Thyroid gland (tissue), 4 donors: ENCODE results near the gene TNIK.

Experiments
- POLR2A ChIP-seq, 2 donors: fragments of 450-650 bp; IDR thresholded peaks; one replicate each; pipeline ENCODE4 v1.6.1; 2017; ENCODE audit warnings: antibody characterized with exemption in 2 of 2, mild to moderate bottlenecking in 2 of 2, moderate library complexity in 1 of 2
- TF ChIP-seq, protein P1 (sequence below), 6 experiments: fragments of 200-600 bp in 3 of 6; fragments of 450-650 bp in 3 of 6; sonication (generic) in 3 of 6; IDR thresholded peaks; one replicate each; pipeline ENCODE4 v1.5.1; 2016 to 2019; ENCODE audit warnings: antibody characterized with exemption in 6 of 6, mild to moderate bottlenecking in 2 of 6, inconsistent platforms in 1 of 6, moderate library complexity in 1 of 6

DNA sequence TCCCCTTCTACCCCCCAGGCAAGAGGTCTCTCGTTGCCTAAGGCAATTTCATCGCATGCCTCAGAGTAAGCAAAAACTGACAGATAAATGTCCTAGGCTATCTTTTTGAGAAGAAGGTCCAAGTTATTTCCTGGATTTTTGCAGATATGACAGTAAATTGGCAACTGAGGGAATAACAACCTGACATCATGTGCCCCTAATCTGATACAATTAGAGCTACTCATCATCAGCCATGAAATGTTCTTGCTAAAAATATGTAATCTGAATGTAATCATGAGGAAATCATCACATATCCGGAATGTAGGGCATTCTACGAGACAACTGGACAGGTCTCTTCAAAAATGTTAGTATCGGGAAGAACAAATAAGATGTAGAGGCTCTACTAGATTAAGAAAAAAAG lies 44.1 kb downstream of the TNIK start:
- TF ChIP-seq, protein P1, sequence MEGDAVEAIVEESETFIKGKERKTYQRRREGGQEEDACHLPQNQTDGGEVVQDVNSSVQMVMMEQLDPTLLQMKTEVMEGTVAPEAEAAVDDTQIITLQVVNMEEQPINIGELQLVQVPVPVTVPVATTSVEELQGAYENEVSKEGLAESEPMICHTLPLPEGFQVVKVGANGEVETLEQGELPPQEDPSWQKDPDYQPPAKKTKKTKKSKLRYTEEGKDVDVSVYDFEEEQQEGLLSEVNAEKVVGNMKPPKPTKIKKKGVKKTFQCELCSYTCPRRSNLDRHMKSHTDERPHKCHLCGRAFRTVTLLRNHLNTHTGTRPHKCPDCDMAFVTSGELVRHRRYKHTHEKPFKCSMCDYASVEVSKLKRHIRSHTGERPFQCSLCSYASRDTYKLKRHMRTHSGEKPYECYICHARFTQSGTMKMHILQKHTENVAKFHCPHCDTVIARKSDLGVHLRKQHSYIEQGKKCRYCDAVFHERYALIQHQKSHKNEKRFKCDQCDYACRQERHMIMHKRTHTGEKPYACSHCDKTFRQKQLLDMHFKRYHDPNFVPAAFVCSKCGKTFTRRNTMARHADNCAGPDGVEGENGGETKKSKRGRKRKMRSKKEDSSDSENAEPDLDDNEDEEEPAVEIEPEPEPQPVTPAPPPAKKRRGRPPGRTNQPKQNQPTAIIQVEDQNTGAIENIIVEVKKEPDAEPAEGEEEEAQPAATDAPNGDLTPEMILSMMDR (IDR thresholded peaks at IDR 0.05) = no peak
- TF ChIP-seq POLR2A (IDR thresholded peaks at IDR 0.05) = no peak
